ENCODE measurements around the gene KLHDC10.

DNA sequence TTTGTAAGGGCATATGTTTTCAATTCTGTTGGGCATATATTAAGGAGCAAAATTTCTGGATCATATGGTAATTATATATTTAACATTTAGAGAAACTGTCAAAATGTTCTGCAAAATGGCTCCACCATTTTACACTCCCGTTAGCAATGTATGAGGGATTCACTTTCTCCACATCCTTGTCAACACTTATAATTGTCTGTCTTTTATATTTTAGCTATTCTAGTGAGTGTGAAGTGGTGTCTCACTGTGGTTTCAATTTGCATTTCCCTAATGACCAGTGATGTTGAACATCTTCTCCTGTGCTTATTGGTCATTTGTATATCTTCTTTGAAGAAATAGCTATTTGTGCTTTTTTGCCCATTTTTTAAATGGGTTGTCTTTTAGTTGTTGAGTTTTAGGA, 8.1 kb upstream of the KLHDC10 start:
- TF ChIP-seq GATA2 (IDR thresholded peaks at IDR 0.05; ENCODE audit: low read depth, low read length) (no peak), GATA3 (IDR thresholded peaks at IDR 0.05; ENCODE audit: low read depth, low read length) (no peak)
